Activated CD4-positive, alpha-beta T cell treated with anti-CD3 and anti-CD28 coated beads for 36 hours (primary cell): ENCODE data around the gene USP34. TPM values are rescaled to one million over a fixed set of nuclear protein-coding genes. Genes with fewer than 3 reads are reported as not detected.

ENCODE experiments used
- ATAC-seq: fragments of 200-7000 bp; cut with Tn5 transposase; one replicate; pipeline ENCODE4 v1.10.0; 2021; ENCODE audit warnings: mild to moderate bottlenecking, moderate library complexity
- CTCF ChIA-PET: fragments of 350-600 bp; sonication (Branson Sonifier 250); formaldehyde crosslinking; loops from one replicate; lab custom pipeline; 2021; ENCODE audit warnings: antibody characterized with exemption; lab: Charles Lee
- POLR2A ChIA-PET: fragments of 350-600 bp; sonication (Branson Sonifier 250); formaldehyde crosslinking; loops from one replicate; lab custom pipeline; 2021; ENCODE audit warnings: antibody characterized with exemption, inconsistent platforms; lab: Charles Lee
- DNase-seq: peaks from one replicate; pipeline ENCODE4 v3.0.0-alpha.2; 2020
- H3K27ac Mint-ChIP-seq: one replicate; pipeline ENCODE4 v1.8.0; 2021; ENCODE audit warnings: mixed read lengths
- H3K27me3 Mint-ChIP-seq: one replicate; pipeline ENCODE4 v1.8.0; 2021; ENCODE audit warnings: mixed read lengths
- H3K36me3 Mint-ChIP-seq: one replicate; pipeline ENCODE4 v1.8.0; 2021; ENCODE audit warnings: low read depth, mixed read lengths
- H3K4me1 Mint-ChIP-seq: one replicate; pipeline ENCODE4 v1.8.0; 2021; ENCODE audit warnings: mixed read lengths
- H3K4me3 Mint-ChIP-seq: one replicate; pipeline ENCODE4 v1.8.0; 2021; ENCODE audit warnings: mild to moderate bottlenecking, moderate library complexity, mixed read lengths
- H3K9me3 Mint-ChIP-seq: one replicate; pipeline ENCODE4 v1.8.0; 2021; ENCODE audit warnings: low read depth, mixed read lengths
- intact Hi-C, 2 experiments: fragments of 100-400 bp; cut with DNase I in 1 of 2; cut with micrococcal nuclease in 1 of 2; formaldehyde crosslinking; loops; one replicate each; pipeline versions ENCODE4 v1.14.2 to v1.15.1; 2022 to 2024; cut with DNase I, micrococcal nuclease
- total RNA-seq, 2 experiments: library from RNA; stranded (reverse); gene quantifications; one replicate each; pipeline ENCODE4 v1.2.3, GENCODE V29; 2021

USP34 gene
- total RNA-seq, 2 experiments from 2014 or later, result 63.7 to 67.6 TPM

DNA sequence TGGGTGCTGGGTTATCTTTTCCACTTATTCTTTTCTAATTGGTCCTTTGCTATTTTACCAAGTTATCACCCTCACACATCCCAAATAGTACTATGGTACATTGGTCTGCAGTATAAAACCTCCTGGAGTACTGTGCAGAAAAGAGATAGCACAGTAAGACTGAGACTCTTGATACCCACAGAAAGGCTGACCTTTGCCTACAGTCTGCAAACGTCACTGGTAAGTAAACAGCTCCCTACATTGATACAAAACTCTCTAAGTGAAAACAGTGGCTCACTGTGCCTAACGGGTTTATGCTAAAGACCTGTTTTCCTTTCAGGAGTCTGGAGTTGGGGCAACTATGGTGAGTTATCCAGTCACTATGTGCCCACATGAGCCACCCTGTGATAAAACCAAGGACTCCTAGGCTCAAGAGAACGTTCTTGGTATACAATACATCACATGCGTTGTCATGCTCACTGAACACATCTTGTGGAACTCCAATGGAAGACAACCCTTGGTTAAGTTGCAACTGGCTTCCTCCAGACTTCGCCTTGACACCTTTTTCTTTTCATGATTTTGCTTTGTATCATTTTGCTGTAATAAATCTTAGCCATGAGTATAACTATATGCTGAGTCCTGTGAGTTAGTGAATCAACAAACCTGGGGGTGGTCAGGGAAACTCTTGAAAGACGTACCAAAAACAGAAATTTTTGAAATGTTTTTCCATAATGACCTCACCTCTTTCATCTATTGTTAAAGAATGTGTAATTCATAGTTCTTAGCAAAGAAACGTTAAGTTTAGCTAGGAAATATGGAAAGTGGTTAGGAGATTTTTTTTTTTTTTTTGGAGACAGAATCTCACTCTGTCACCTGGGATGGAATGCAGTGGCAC lies 204.0 kb downstream of the USP34 start:
- intact Hi-C loops, result no loop called here
- Mint-ChIP-seq H3K36me3 (peaks cover 29% of the 10 kb centered on the region), H3K27ac (no peak overlapping the region), H3K4me3 (no peak overlapping the region), H3K9me3 (no peaks in the 10 kb centered on the region), H3K4me1 (peaks cover 2% of the 10 kb centered on the region), H3K27me3 (no peaks in the 10 kb centered on the region)
- ChIA-PET CTCF (interaction anchor here (1.1 to 1.6 kb wide), 2 partner anchors 12 to 22 kb away, joined by 3 read pairs; no protein-coding TSS in a partner anchor), POLR2A (no interaction called here)
- ATAC-seq (no peak), DNase-seq (no peak)

DNA sequence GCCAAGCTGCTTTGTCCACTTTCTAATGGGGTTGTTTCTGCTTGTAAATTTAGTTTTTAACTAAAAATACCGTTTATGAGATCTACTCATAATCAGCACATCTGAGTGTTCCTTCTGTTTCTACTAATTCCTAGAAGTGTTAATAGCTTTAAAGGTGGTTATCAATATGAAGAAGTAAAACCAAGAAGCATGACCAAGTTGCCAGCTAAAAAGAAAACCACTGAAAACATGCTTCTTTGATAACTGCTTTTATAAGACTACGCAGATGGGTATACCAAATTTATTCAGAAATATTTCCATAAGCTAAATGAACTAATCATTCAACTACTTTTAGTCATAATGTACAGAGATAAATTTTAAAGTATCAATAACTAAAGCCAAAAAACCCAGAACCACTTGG lies 207.1 kb downstream of the USP34 start:
- no peaks in the 10 kb centered on the region for H3K9me3 Mint-ChIP-seq
- H3K36me3 Mint-ChIP-seq, result peaks cover 25% of the 10 kb centered on the region
- ChIA-PET POLR2A (no interaction called here), CTCF (interaction anchor here (0.6 to 0.7 kb wide), 3 partner anchors 76 to 169 kb away, joined by 3 to 4 read pairs (median 3); no protein-coding TSS in a partner anchor)
- no peaks in the 10 kb centered on the region for H3K27me3 Mint-ChIP-seq
- no peak for DNase-seq
- no peak overlapping the region for H3K4me3 Mint-ChIP-seq
- H3K27ac Mint-ChIP-seq, result no peak overlapping the region
- intact Hi-C loops, result no loop called here
- peaks cover 2% of the 10 kb centered on the region for H3K4me1 Mint-ChIP-seq
- ATAC-seq, result peak; percentile 31

GRCh38 chr2:61262699-61263098 lies 208.2 kb downstream of the USP34 start:
- CTCF ChIA-PET, result interaction anchor here (1.0 kb wide), 1 partner anchor 12 kb away, joined by 4 read pairs; no protein-coding TSS in a partner anchor
- Mint-ChIP-seq H3K27me3 (no peaks in the 10 kb centered on the region), H3K9me3 (no peaks in the 10 kb centered on the region), H3K4me1 (peaks cover 2% of the 10 kb centered on the region), H3K27ac (no peak overlapping the region), H3K36me3 (peaks cover 35% of the 10 kb centered on the region), H3K4me3 (no peak overlapping the region)
- no peak for ATAC-seq
- intact Hi-C loops, result no loop called here
- DNase-seq, result no peak
- POLR2A ChIA-PET, result no interaction called here

- H3K36me3 Mint-ChIP-seq, result peaks cover 48% of the 10 kb centered on the region
- H3K4me1 Mint-ChIP-seq, result peaks cover 2% of the 10 kb centered on the region
- intact Hi-C loops, result no loop called here
- H3K27ac Mint-ChIP-seq, result no peak overlapping the region
- H3K27me3 Mint-ChIP-seq, result no peaks in the 10 kb centered on the region
- no peaks in the 10 kb centered on the region for H3K9me3 Mint-ChIP-seq
- CTCF ChIA-PET, result interaction anchor here (0.6 kb wide), 1 partner anchor 63 kb away, joined by 3 read pairs; no protein-coding TSS in a partner anchor
- ATAC-seq, result no peak
- POLR2A ChIA-PET, result no interaction called here
- no peak for DNase-seq
- H3K4me3 Mint-ChIP-seq, result no peak overlapping the region
Observed at GRCh38 chr2:61257446-61257845, 213.4 kb downstream of the USP34 start.

GRCh38 chr2:61255580-61256437 lies 215.1 kb downstream of the USP34 start:
- DNase-seq (no peak), ATAC-seq (no peak)
- CTCF ChIA-PET, result interaction anchor here (0.6 to 1.3 kb wide), 4 partner anchors 11 to 176 kb away, joined by 3 to 4 read pairs (median 4); no protein-coding TSS in a partner anchor
- intact Hi-C loops, result no loop called here
- H3K4me3 Mint-ChIP-seq, result no peak overlapping the region
- POLR2A ChIA-PET, result no interaction called here
- no peak overlapping the region for H3K27ac Mint-ChIP-seq
- H3K36me3 Mint-ChIP-seq, result peaks cover 46% of the 10 kb centered on the region
- H3K9me3 Mint-ChIP-seq, result no peaks in the 10 kb centered on the region
- peaks cover 2% of the 10 kb centered on the region for H3K4me1 Mint-ChIP-seq
- no peaks in the 10 kb centered on the region for H3K27me3 Mint-ChIP-seq

DNA sequence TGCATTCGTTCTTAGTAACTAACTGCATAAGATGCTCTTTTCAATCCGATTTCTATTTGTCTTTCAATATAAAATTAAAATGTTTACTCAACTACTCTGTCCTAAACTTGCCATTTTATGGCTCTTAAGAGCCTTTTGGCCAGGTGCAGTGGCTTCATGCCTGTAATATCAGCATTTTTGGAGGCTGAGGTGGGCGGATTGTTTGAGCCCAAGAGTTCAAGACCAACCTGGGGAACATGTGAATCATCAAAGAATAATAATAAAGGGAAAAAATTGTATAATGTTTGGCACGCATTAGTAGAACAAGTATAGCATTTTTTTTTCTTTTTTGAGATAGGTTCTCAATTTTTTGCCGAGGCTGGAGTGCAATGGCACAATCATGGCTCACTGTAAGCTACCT lies 216.4 kb downstream of the USP34 start:
- no peak for ATAC-seq
- CTCF ChIA-PET, result interaction anchor here (1.4 kb wide), 1 partner anchor 11 kb away, joined by 3 read pairs; no protein-coding TSS in a partner anchor
- POLR2A ChIA-PET, result no interaction called here
- Mint-ChIP-seq H3K4me1 (peaks cover 2% of the 10 kb centered on the region), H3K9me3 (no peaks in the 10 kb centered on the region), H3K36me3 (peaks cover 50% of the 10 kb centered on the region), H3K4me3 (no peak overlapping the region), H3K27ac (no peak overlapping the region), H3K27me3 (no peaks in the 10 kb centered on the region)
- no peak for DNase-seq
- intact Hi-C loops, result no loop called here

DNA sequence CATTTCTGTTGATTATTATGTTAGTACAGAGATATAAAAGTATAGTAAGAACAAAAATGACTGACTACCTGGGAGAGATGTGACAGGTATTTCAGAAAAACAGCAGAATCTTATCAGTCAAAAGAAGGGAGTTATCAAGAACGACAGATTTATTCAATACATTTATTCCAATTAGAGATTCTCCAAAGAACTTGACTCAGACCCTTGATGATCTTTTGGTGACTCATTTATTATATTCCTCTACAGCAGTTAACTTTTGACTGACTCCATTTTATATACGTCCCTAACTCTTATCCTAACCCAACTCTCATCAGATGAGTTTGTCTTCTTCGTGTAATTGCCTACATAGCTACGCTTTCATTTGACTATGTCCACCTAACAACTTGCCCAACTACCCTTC lies 217.8 kb downstream of the USP34 start:
- H3K9me3 Mint-ChIP-seq, result no peaks in the 10 kb centered on the region
- intact Hi-C loops, result no loop called here
- no peak overlapping the region for H3K4me3 Mint-ChIP-seq
- H3K4me1 Mint-ChIP-seq, result peaks cover 2% of the 10 kb centered on the region
- no peaks in the 10 kb centered on the region for H3K27me3 Mint-ChIP-seq
- no peak for ATAC-seq
- DNase-seq, result no peak
- no peak overlapping the region for H3K27ac Mint-ChIP-seq
- POLR2A ChIA-PET, result no interaction called here
- peaks cover 43% of the 10 kb centered on the region for H3K36me3 Mint-ChIP-seq
- CTCF ChIA-PET, result no interaction called here

- no peak for ATAC-seq
- Mint-ChIP-seq H3K27ac (no peak overlapping the region), H3K36me3 (peaks cover 41% of the 10 kb centered on the region), H3K4me1 (peaks cover 2% of the 10 kb centered on the region), H3K27me3 (no peaks in the 10 kb centered on the region), H3K4me3 (no peak overlapping the region), H3K9me3 (no peaks in the 10 kb centered on the region)
- POLR2A ChIA-PET, result no interaction called here
- CTCF ChIA-PET, result no interaction called here
- intact Hi-C loops, result no loop called here
- no peak for DNase-seq
Observed at GRCh38 chr2:61252031-61252430, 218.9 kb downstream of the USP34 start.

GRCh38 chr2:61249521-61250071 lies 221.3 kb downstream of the USP34 start:
- intact Hi-C loops, result no loop called here
- Mint-ChIP-seq H3K36me3 (peaks cover 35% of the 10 kb centered on the region), H3K9me3 (no peaks in the 10 kb centered on the region), H3K4me1 (no peaks in the 10 kb centered on the region), H3K27ac (no peak overlapping the region), H3K27me3 (no peaks in the 10 kb centered on the region), H3K4me3 (no peak overlapping the region)
- ChIA-PET CTCF (no interaction called here), POLR2A (no interaction called here)
- ATAC-seq, result no peak
- DNase-seq, result no peak

- DNase-seq (no peak), ATAC-seq (peak; percentile 47)
- no peak overlapping the region for H3K4me3 Mint-ChIP-seq
- intact Hi-C loops, result no loop called here
- H3K9me3 Mint-ChIP-seq, result no peaks in the 10 kb centered on the region
- POLR2A ChIA-PET, result no interaction called here
- H3K36me3 Mint-ChIP-seq, result peaks cover 32% of the 10 kb centered on the region
- H3K27me3 Mint-ChIP-seq, result no peaks in the 10 kb centered on the region
- CTCF ChIA-PET, result no interaction called here
- no peaks in the 10 kb centered on the region for H3K4me1 Mint-ChIP-seq
- no peak overlapping the region for H3K27ac Mint-ChIP-seq
Observed at GRCh38 chr2:61247204-61247812, 223.6 kb downstream of the USP34 start.

DNA sequence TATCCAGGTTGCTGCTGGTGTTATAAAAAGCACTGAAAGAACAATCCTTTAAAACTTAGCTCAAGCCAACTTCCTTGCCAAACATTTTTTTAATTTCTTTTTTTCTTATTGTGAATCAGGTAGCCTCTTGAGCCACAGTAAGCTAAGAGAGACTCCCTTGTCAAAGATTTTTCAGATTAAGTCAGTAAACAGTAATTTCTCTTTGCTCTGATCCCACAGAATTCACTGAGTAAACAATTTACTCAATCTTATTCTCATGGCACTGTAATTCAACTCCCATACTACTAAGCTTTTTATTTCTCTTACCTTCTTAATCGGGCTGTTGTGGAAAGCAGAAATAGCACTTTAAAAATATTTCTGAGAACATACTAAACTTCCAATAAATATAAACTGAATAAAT lies 226.2 kb downstream of the USP34 start:
- Mint-ChIP-seq H3K4me1 (no peaks in the 10 kb centered on the region), H3K9me3 (no peaks in the 10 kb centered on the region), H3K4me3 (no peak overlapping the region), H3K27me3 (no peaks in the 10 kb centered on the region), H3K27ac (no peak overlapping the region), H3K36me3 (peaks cover 37% of the 10 kb centered on the region)
- ChIA-PET CTCF (interaction anchor here (0.7 to 1.1 kb wide), 3 partner anchors 11 to 203 kb away, joined by 3 to 4 read pairs (median 3); no protein-coding TSS in a partner anchor), POLR2A (no interaction called here)
- no peak for ATAC-seq
- intact Hi-C loops, result no loop called here
- no peak for DNase-seq
